ENCODE results near the gene HMGN1.
"Not testable (repeated sequence)": the region's sequence is repeated elsewhere in the genome, so short reads cannot be mapped to it uniquely, and the experiment has no call there.

The HMGN1 gene

DNA sequence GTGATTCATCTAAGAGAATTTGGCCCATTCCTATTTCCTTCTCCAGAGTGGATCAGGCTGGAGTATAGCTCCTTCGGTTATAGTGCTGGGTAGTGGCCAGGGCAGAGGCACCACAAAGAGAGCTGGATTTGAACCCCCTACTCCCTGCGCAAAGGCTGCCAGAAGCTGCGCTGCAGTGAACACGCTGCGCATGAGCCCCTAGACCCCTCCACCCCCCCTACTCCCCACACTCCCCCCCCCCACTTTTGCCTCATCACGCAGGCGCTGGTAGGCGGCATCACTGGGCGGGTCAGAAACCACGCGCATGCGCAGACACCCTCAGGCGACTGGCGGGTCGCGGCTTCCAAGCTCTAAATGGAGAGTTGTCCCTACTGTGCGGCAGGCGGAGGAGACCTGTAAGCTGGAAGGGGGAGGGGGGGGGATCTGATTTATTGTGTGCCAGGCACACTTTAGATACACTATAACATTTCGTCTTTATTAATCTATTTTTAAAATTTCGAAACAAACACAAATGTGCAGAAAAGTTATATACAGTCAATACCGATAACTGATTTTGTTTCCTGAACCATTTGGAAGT is 38.7 kb upstream of the HMGN1 start:
- no peak for TF ChIP-seq CTCF (IDR thresholded peaks at IDR 0.05; ENCODE audit: low read depth, low read length, missing control alignments)
- peak overlapping the region; percentile 49 for H3K4me3 ChIP-seq (replicated peaks; ENCODE audit: low read depth, low read length)

GRCh38 chr21:39386899-39387298 is 38.0 kb upstream of the HMGN1 start:
- no peak for DNase-seq (ENCODE audit: extremely low read depth, low read depth)
- H3K4me3 ChIP-seq (replicated peaks; ENCODE audit: low read depth, low read length): no peak overlapping the region
- TF ChIP-seq CTCF (IDR thresholded peaks at IDR 0.05; ENCODE audit: low read depth, low read length, missing control alignments): no peak

More for the DNA sequence above, 38.7 kb upstream of the HMGN1 start:
- no peak for DNase-seq (ENCODE audit: extremely low read depth, low read depth)

DNA sequence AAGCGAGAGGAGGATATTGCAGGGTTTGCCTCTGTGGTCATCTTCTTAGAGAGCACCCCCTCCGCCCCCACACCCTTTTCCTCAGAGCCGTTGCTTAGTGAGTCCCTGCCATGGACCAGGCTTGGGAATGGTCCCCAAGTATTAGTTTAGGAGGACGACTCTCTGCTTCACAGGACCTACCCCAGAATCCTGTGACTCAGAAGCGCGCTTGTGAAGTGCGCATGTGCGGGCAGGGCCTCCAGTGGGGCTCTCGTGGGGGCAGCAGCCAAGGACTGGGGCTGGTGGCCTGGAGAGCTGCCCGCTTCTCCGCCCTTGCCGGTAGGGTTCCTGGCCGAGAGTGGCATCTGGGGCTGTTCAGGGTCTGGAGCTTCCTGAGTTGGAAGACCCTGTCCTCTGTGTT is 37.3 kb upstream of the HMGN1 start:
- TF ChIP-seq CTCF (IDR thresholded peaks at IDR 0.05; ENCODE audit: low read depth, low read length, missing control alignments): no peak
- peak overlapping the region; percentile 27 for H3K4me3 ChIP-seq (replicated peaks; ENCODE audit: low read depth, low read length)
- no peak for DNase-seq (ENCODE audit: extremely low read depth, low read depth)

DNA sequence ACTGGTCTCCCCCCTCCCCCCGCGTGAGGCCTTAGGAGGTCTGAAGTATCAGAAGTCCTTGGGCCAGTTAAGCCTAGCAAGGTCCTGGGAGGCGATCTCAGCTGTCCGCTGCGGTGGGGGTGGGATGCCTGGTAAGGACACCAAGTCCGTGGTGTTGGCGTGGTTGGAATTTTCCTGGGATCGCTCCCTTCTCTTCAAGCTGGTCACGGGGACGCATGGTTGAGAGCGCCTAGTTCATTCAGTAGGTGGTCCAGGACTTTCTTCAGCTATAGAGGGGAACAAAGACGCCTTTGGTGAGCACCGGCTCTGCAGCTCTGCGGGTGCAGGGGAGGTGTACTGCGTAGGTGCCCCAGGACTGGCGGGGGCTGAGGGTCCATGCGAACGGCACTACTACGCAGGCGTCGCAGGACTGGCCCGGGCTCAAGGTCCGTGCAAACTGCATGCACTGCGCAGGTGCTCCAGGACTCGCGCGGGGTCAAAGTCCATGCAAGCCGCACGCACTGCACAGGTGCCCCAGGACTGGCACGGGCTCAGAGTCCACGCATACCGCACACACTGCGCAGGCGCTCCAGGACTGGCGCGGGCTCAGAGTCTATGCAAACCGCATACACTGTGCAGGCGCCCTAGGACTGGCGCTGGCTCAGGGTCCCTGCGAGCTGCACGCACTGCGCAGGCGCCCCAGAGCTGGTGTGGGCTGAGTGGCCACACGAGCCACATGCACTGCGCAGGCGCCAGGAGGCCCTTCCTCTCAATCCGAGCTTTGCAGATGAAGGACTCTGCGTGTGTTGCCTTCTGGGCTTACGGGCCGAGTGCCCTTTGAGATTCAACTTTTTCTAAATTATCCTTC is 36.6 kb upstream of the HMGN1 start:
- TF ChIP-seq CTCF (IDR thresholded peaks at IDR 0.05; ENCODE audit: low read depth, low read length, missing control alignments): no peak
- peak overlapping the region; percentile 27 for H3K4me3 ChIP-seq (replicated peaks; ENCODE audit: low read depth, low read length)
- no peak for DNase-seq (ENCODE audit: extremely low read depth, low read depth)

DNA sequence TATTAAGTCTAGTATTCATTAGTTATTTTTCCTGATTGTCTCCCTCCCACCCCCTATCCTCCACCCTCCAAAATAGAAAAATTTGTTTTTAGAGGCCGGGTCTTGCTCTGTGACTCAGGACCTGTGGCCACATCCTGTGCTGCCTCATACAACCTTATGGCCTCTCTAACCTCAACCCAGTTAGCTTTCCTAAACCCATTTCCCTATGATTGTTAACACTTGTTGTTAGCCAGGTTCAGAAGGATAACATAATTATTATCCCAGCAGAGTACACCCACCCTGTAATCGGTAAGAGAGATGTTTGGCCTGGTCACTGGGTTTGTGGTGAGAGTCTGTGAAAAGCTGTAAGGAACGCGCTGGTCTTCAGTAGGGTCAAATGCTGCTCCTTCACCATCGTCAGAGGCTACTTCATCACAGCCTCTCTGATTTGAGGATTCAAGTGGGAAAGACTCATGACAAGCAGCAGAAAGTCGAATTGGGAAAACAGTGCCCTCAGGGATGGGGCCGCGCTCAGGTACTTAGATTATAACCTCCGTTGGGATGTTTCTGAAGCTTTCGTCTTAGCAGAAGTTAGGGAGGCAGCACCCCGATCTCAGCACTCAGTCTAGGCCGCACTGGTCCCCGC is 35.9 kb upstream of the HMGN1 start:
- H3K4me3 ChIP-seq (replicated peaks; ENCODE audit: low read depth, low read length): no peak overlapping the region
- no peak for TF ChIP-seq CTCF (IDR thresholded peaks at IDR 0.05; ENCODE audit: low read depth, low read length, missing control alignments)
- DNase-seq (ENCODE audit: extremely low read depth, low read depth): no peak

DNA sequence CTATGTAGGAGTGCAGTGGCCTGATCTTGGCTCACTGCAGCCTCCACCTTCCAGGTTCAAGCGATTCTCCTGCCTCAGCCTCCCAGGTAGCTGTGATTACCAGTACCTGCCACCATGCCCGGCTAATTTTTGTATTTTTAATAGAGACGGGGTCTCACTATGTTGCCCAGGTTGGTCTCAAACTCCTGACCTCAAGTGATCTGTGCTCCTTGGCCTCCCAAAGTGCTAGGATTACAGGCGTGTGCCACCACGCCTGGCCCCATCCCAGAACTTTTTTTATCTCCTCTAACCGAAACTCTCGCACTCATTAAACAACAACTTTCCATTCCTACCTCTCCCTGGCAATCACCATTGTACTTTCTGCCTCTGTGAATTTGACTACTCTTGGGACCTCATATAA is 33.2 kb upstream of the HMGN1 start:
- not testable (repeated sequence) for H3K4me3 ChIP-seq (replicated peaks; ENCODE audit: low read depth, low read length); DNase-seq (ENCODE audit: extremely low read depth, low read depth)

DNA sequence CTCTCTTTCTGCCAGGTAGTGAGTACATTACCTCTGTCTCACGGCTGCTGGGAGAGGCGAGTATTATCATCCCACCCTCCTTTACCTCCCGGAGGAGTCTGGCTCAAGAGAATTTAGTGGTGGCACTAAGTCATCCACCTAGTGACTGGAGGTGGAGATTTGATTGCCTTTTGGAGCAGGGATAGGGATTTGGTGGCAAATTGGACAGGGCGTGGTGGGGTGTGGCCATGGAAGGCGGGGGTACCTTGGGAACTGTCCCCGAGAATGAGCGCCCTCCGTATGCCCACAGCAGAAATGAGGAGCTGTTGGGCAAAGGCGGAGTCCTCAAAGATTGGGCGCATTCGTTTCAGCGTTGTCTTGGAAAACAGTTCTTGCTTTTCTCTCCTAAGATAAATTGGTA is 32.1 kb upstream of the HMGN1 start:
- peak overlapping the region; percentile 78 for H3K4me3 ChIP-seq (replicated peaks; ENCODE audit: low read depth, low read length)

More for the DNA sequence above, 32.1 kb upstream of the HMGN1 start:
- DNase-seq (ENCODE audit: extremely low read depth, low read depth): no peak
- TF ChIP-seq CTCF (IDR thresholded peaks at IDR 0.05; ENCODE audit: low read depth, low read length, missing control alignments): no peak

Measured in HFF-Myc (cell line).